NCI-H146 treated with DMSO at 0.1 percent for 48 hours (cell line): ENCODE data around the gene CAPN7.
"Not testable (repeated sequence)": the region's sequence is repeated elsewhere in the genome, so short reads cannot be mapped to it uniquely, and the experiment has no call there.

Experiments used
- DNase-seq: peaks from one replicate; lab custom pipeline; 2025; ENCODE audit not compliant: unreplicated experiment; lab: John Stamatoyannopoulos, UW

CAPN7 gene

DNA sequence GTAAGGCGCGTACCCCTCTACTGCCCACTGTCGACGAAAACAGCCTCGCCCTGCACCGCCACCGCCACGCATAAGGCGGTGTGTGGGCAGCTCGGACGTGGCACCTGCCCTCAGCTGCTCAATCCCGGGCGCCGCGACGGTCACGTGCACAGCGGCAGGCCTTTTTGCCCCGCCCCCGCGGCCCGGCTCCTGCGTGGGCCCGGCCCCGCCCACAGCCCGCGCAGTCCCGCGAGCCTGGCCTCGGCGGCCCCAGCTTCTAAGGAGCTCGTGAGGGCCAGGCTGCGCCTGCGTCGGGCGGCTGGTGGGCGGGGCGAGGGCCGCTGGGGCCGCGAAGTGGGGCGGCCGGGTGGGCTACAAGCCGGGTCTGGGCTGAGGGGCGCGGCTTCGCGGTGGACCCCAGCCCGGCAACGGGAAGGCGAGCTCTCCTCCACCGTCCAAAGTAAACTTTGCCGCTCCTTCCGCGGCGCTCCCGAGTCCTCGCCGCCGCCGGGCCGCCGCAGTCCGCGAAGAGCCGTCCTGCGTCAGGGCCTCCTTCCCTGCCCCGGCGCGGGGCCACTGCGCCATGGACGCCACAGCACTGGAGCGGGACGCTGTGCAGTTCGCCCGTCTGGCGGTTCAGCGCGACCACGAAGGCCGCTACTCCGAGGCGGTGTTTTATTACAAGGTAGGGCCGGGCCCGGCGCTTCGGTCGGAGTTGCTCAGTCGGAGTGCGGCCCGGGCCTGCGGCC, at the start of gene CAPN7:
Gene CAPN7 (plus strand): TSS at position 313 of the 728 bp plus-strand sequence. CDS start 250 bp downstream, at position 563.
- no peak for DNase-seq

DNA sequence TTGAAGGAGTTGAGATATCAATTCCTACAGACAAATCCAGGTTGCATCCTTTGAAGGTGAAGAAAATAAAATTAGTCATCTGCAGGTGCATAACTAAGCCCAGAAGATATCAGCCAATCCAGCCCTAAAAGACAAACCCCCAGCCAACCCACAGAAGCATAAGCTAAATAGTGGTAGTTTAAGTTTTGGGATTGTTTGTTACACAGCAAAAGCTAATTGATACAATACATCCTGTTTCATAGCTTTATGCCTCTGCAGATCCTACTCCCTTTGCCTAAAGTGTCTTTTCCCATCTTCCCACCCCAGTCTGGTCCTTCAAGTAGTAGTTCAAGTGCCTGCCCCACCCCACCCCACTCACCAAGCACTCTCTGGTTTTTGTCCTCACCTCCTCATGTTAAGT, 48.6 kb upstream of the CAPN7 start:
- DNase-seq, result no peak

DNA sequence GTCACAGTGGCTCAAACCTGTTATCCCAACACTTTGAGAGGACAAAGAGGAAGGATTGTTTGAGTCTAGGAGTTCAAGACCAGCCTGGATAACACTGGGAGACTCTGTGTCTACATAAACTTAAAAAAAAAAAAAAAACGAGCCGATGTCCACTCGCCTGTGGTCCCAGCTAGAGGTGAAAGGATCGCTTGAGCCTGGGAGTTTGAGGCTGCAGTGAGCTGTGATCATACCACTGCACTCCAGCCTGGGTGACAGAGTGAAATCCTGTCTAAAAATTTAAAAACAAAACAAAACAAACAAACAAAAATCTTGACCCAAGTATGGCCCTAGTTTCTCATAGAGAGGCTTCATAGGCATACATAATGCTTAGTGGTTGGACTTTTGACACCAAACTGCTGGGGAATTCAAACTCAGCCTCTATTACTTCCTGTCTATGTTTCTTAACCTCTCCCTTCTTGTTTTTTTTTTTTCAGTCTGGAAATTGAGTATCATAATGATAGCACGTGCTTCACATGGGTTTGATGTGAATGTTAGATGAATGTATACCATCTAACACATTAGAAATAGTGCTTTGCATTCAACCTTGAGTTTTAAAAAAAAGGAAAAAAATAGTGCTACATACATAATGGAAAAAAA, 46.4 kb upstream of the CAPN7 start:
- DNase-seq, result no peak

DNA sequence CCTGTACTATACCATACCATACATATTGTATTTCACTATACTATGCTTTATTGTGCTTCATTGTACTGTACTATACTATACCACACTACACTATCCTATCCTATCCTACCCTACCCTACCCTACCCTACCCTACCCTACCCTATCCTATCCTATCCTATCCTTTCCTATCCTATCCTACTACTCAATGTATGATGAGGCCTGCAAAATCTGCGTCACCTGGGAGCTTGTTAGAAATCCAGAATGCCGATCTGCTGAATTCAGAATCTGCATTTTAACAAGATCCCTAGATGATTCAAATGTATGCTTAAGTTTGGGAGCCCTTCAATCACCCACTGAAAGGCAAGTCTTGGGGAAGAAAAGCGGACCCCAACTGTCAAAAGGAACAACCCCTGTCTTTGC, 45.4 kb upstream of the CAPN7 start:
- no peak for DNase-seq

DNA sequence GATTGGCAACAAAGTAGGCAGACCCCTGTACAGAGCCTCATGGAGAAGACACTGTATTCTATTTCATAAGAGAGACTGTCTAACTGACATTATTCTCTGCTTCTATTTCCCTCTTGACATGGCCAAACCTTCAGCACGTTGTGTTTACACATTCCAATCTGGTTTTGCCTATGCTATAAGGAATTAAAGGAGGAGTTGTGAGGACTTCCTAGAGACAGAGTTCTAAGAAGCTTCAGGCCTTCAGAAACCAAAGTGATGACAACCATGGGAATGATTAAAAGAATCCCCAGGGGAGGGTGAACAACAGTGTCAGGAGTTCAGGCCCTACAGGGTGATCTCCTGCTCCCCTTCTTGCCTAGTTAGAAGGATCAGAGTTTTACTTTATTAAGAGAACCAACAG, 44.9 kb upstream of the CAPN7 start:
- DNase-seq, result no peak

DNA sequence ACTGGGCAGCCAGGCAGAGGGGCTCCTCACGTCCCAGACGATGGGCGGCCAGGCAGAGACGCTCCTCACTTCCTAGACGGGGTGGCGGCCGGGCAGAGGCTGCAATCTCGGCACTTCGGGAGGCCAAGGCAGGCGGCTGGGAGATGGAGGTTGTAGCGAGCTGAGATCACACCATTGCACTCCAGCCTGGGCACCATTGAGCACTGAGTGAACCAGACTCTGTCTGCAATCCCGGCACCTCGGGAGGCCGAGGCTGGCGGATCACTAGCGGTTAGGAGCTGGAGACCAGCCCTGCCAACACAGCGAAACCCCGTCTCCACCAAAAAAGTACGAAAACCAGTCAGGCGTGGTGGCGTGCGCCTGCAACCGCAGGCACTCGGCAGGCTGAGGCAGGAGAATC, 42.4 kb upstream of the CAPN7 start:
- DNase-seq, result not testable (repeated sequence)

DNA sequence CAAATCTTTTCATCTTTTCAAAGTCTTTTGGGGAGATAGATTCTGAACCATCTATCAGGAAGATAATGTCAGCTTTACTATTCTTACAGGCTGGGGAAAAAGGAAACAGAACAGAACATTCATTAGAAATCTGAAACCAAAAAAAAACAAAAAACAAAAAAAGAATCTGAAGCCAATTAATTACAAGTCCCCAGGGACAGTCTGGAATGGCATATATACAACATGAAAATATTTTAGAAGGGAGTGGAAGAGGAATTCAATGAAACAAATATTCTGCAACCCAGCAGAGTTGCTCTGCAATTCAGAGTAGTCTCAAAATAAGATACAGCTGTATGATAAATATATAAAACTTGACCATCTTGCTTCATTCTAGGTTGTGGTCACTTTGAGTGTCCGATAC, 41.7 kb upstream of the CAPN7 start:
- no peak for DNase-seq

DNA sequence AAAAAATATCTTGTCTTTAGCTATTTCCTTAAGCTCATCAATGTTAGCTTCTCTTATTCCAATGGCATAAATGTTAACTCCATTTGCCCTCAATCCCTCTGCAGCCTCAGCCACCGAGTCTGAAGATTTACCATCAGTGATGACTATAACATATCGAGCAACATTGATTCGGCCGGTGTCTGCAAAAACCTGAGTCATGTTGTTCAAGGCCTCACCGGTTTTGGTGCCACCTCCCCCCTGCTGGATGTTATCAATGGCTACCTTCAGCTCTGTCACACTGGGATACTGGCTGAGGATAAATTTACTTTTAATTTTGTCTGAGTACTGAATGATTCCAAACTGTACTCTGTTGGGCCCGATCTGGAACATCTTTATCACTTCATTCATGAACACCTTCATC, 41.0 kb upstream of the CAPN7 start:
- no peak for DNase-seq

DNA sequence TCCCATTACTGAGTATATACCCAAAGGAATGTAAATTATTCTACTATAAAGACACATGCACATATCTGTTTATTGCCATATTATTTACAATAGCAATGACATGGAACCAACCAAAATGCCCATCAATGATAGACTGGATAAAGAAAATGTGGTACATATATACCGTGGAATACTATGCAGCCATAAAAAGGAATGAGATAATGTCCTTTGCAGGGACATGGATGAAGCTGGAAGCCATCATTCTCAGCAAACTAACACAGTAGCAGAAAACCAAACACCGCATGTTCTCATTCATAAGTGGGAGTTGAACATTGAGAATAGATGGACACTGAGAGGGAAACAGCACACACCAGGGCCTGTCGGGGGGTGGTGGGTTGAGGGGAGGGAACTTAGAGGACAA, 39.7 kb upstream of the CAPN7 start:
- DNase-seq, result not testable (repeated sequence)

DNA sequence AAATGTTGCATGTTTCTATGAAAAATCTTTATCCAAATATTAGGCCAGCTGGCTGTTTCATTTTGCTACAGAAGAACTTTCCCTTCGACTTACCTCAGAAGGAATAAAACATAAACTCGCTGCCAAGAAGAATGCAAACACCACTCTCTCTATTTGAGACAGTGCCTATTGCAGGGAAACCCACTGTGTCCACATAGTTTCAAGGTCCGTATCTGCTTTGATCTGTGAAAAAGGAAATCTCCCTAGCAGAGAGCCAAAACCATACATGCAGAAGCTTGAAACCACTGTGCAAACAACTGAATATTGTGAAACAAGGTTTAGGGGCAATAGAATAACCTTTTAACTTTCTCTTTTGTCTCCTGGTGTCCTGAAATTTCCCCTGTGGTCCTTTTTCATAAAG, 35.0 kb upstream of the CAPN7 start:
- no peak for DNase-seq

DNA sequence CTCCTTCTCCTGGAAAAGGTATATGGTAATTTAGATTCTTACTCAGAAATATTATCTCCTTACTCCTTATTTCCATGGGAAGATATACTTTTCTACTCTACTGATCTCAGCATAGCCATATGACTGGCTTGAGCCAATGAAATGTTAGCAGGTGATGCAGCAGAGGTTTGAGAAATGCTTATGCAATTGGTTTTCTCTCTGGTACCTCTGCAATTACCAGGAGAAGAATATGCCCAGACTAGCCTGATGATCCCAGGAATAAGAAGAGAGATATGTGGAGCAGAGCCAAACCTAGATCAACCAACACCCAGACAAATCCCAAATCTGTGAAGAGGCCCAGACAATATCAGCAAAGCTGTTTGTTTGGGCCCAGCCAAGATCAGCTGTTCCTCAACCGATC, 33.2 kb upstream of the CAPN7 start:
- DNase-seq, result no peak

DNA sequence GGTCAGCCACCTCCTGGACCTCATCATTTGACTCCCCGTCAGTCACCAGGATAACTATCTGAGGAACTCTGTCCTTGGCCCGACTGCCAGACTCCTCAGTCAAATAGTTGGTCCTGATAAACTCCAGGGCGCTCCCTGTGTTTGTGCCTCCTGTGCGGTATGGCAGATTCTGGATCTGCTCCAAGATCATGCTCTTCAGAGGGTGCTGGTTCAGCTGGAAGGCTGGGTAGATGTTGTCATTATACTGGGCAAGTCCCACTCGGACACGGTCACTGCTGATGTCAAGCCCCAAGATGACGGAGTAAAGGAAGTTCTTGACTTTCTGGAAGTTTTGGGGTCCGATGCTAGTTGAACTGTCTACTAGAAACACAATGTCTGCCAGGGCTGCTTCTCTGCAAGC, 31.1 kb upstream of the CAPN7 start:
- no peak for DNase-seq

DNA sequence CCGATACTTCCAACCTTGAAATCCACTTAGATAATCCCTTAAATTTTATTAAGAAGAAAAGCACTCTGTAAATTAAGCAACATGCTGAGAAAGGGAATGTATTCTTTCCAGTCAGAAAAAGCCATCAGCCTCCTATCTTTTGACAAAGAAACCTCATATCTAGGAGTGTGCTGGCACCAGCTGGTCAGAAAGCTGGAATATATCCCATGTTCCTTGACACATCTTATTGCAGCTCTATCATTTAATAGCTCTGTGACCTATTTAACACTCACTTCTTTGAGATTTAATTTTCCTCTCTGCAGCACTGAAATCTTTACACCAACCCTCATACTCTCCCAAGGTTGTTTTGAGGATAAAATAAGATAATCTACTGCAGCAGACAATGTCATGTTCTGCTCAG, 30.4 kb upstream of the CAPN7 start:
- DNase-seq, result no peak

DNA sequence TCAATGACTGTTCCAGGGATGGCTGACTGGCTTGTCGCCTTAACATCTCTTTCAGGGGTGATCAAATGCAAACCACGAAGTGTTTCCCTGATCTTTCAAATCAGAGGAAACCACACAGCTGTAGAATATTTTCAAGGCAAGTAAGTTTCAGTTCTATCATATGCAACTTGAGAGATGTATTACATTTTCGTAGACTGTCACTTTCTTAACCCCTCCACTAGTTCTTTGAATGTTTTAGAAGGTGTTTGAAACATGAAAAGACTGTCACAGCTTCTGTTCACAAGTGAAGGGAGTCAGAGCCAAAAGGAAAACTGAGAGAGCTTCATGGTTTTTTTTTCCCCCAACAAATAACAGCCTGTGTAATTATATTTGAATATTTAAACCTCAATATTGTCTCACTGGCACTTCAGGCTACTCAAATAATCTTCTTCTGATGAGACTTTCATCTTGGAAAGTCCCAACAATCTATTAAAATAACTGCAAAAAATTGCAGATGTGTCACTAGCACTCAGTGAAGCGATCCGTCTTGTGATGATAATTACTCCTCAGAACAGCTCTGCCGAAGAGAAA, 25.9 kb upstream of the CAPN7 start:
- no peak for DNase-seq

DNA sequence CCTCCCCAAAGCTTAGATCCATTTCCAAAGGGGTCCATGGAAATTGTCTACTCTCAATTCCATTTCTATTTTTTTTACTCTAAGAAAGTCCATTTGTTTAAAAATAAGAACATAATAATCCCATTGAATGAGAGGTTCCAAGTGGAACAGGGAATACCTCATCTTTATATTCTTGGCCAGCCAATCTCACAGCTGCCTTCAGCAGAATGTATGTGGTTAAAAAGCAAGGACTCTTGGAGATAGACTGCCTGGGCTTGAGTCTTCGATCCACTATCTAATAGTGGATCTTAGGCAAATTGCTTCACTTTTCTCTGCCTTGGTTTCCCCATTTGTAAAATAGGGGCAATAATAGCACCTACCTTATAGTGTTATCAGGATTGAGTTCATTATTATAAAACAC, 24.5 kb upstream of the CAPN7 start:
- no peak for DNase-seq

DNA sequence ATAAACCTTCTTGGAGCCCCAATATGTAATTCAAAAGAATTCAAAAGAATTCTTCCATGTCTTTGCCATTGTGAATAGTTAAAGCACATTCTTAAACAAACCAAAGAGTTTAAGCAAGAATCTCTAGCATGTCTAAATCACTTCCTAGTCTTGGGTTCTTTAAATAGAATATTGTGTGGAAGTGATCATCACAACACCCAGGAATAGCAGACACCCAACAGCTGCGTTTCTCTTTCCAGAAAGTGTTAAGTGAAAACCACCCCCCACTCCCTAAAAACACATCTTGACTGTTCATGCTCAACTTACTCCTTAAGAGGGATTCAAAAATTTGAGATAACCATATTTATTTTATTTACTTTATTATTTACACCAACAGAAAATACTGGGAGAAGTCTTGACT, 24.1 kb upstream of the CAPN7 start:
- DNase-seq, result no peak

DNA sequence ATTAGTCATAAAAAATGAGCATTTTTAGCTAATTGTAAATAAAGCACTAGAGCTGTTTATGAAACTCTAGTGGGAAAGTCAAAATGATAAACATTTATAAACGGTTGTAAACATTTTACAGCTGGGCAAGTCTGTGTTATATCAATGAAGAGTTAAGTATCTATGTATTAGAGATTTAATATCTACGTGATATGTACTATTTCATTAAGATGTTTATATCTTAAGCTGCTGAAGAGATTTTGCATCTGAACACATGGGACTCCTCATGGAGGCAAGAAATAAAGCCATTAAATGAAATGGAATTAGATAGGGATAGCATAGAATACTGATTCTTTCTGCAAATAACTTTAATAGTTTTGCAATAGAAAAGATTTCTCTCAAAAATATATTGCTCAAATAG, 23.0 kb upstream of the CAPN7 start:
- DNase-seq, result no peak

DNA sequence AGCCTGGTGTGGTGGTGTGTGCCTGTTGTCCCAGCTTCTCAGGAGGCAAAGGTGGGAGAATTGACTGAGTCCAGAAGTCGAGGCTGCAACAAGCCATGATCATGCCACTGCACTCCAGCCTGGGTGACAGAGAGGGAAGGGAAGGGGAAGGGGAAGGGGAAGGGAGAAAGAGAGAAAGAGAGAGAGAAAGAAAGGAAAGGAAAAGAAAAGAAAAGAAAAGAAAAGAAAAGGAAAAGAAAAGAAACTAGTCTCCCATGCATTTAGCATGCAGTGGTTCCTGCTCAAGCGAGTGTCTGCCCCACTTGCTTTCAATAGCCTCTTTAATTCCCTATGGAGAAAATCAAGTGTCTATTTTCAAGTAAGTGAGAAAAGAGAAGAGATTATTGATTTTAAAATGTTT, 20.6 kb upstream of the CAPN7 start:
- no peak for DNase-seq

DNA sequence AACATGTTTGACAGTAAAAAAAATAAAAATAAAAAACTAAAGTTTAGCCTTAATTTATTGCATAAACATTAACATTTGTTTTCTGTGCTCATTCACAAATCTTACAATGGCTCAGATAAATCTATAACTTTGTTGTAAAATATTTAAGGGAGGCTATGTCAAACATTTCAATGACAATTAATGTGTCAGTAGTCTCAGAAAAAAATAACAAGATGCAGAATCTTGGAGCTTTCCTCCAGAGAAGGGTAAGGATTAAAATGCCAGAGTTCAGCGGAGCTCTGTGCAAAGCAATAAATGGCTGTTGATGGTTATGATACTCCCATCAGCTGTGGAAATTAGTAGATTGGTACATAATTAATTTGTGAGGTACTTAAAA, 20.0 kb upstream of the CAPN7 start:
- no peak for DNase-seq

DNA sequence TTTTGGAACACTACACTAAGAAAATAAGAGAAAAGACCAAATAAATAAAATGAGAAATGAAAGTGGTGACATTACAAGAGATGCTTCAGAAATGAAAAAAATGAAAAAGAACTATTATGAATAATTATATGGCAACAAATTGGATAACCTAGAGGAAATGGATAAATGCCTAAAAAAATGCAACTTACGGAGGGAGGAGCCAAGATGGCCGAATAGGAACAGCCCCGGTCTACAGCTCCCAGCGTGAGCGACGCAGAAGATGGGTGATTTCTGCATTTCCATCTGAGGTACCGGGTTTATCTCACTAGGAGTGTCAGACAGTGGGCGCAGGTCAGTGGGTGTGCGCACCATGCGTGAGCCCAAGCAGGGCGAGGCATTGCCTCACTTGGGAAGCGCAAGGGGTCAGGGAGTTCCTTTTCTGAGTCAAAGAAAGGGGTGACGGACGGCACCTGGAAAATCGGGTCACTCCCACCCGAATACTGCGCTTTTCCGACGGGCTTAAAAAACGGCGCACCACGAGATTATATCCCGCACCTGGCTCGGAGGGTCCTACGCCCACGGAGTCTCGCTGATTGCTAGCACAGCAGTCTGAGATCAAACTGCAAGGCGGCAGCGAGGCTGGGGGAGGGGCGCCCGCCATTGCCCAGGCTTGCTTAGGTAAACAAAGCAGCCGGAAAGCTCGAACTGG, 19.4 kb upstream of the CAPN7 start:
- DNase-seq, result not testable (repeated sequence)

DNA sequence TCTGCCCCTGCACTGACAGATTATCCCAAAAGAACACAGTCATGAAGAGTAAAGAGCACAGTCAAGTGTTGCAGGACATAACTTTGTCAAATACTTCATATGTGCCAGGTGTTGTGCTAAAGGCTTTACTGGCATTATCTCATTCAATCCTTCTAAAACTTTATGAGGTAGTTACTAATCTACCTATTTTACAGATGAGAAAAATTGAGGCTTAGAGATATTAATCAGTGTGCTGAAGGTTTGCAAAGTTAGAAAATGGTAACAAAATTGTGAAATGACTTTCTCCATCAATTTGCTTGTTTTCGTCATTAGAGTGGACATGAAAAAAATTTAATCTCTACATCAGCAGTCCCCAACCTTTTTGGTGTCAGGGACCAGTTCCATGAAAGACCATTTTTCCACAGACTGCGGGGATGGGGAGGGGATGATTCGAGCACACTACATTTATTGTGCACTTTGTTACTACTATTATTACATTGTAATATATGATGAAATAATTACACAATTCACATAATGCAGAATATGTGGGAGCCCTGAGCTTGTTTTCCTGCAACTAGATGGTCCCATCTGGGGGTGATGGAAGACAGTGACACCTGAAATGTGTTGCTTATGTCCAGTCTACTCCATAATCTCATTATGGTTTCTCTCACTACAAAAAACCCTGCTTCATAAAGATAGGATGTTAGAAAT, 8.6 kb upstream of the CAPN7 start:
- DNase-seq, result no peak

DNA sequence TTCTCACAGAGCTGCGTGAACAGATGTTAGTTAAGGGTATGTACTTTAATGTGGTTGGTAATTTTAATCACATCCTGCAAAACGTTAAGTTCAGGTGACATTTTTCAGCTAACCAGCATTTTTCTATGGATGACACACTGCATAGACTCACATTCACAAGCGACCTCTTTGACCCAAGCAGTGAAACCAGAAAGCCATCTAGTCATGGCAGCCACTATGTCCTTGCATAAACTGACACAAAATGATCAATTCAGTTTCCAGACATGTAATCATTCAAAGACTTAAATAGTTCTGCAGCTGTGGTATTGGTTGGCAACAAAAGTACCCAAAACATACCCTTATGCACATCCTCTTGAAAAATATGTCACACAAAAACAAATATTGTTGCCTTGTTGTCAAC, 7.4 kb upstream of the CAPN7 start:
- no peak for DNase-seq
